SK-N-SH (cell line): Measurements from ENCODE around the gene RASGRF1. TPM values are rescaled to one million over a fixed set of nuclear protein-coding genes. Genes with fewer than 3 reads are reported as not detected.

ENCODE experiments used
- CTCF ChIA-PET: fragments of 300-600, 350-600 bp; formaldehyde crosslinking; extraction: SDS; loops from one replicate; lab custom pipeline; 2021; lab: Yijun Ruan, JAX
- POLR2A ChIA-PET: fragments of 350-600 bp; sonication (Branson Sonifier 250); formaldehyde crosslinking; extraction: SDS; loops from one replicate; lab custom pipeline; 2020; ENCODE audit warnings: antibody characterized with exemption, inconsistent platforms; lab: Yijun Ruan, JAX
- DNase-seq: peaks from one replicate; pipeline ENCODE4 v3.0.0; 2012
- H2AFZ ChIP-seq: fragments of 200-600 bp; sonication (generic); 2 replicates; pipeline ENCODE4 v1.8.1; 2016; ENCODE audit warnings: antibody characterized with exemption, mild to moderate bottlenecking, low read depth
- H3F3A ChIP-seq: fragments of 200-600 bp; sonication (generic); replicated peaks from 2 replicates; pipeline ENCODE3; 2016; ENCODE audit warnings: antibody characterized with exemption, mild to moderate bottlenecking; ENCODE audit not compliant: insufficient read depth
- H3K27ac ChIP-seq, 2 experiments: fragments of 200-500 bp in 1 of 2; fragments of 200-600 bp in 1 of 2; sonication (Bioruptor generic) in 1 of 2; sonication (generic), shearing (Covaris generic) in 1 of 2; 2 replicates each; pipeline versions ENCODE4 v1.5.1 to v1.6.1; 2014 to 2016; ENCODE audit warnings: low read depth in 2 of 2, inconsistent platforms in 1 of 2, low read length in 1 of 2, mild to moderate bottlenecking in 1 of 2, mixed read lengths in 1 of 2
- H3K27me3 ChIP-seq: fragments of 200-600 bp; sonication (generic), shearing (Covaris generic); 2 replicates; pipeline ENCODE4 v1.6.1; 2016; ENCODE audit warnings: mixed run types; ENCODE audit not compliant: insufficient read depth
- H3K36me3 ChIP-seq, 2 experiments: fragments of 200-500 bp in 1 of 2; fragments of 200-600 bp in 1 of 2; sonication (Bioruptor generic) in 1 of 2; sonication (generic) in 1 of 2; replicated peaks in 1 of 2; 2 replicates each; pipeline versions ENCODE3 to v1.5.1; 2014 to 2016; ENCODE audit warnings: low read length in 1 of 2, mild to moderate bottlenecking in 1 of 2; ENCODE audit not compliant: insufficient read depth in 2 of 2, control insufficient read depth in 1 of 2
- H3K4me1 ChIP-seq, 2 experiments: fragments of 200-500 bp in 1 of 2; fragments of 200-600 bp in 1 of 2; sonication (Bioruptor generic) in 1 of 2; sonication (generic), shearing (Covaris generic) in 1 of 2; 2 replicates each; pipeline versions ENCODE4 v1.5.1 to v1.6.1; 2014 to 2016; ENCODE audit warnings: low read depth in 1 of 2, low read length in 1 of 2, mixed run types in 1 of 2; ENCODE audit not compliant: insufficient read depth in 2 of 2, control insufficient read depth in 1 of 2
- H3K4me2 ChIP-seq: fragments of 200-600 bp; sonication (generic), shearing (Covaris generic); 2 replicates; pipeline ENCODE4 v1.6.1; 2017; ENCODE audit warnings: mixed run types
- H3K4me3 ChIP-seq, 2 experiments: fragments of 200-500 bp in 1 of 2; fragments of 200-600 bp in 1 of 2; sonication (Bioruptor generic) in 1 of 2; sonication (generic), shearing (Covaris generic) in 1 of 2; 2 replicates each; pipeline versions ENCODE4 v1.5.1 to v1.8.1; 2014 to 2016; ENCODE audit warnings: low read depth in 2 of 2, inconsistent platforms in 1 of 2, low read length in 1 of 2, mild to moderate bottlenecking in 1 of 2, mixed read lengths in 1 of 2, moderate library complexity in 1 of 2
- H3K79me2 ChIP-seq: fragments of 200-600 bp; sonication (generic); 2 replicates; pipeline ENCODE4 v1.8.1; 2017; ENCODE audit warnings: mild to moderate bottlenecking; ENCODE audit not compliant: insufficient read depth
- H3K9ac ChIP-seq: fragments of 200-600 bp; sonication (generic); 2 replicates; pipeline ENCODE4 v1.6.1; 2017; ENCODE audit warnings: mixed run types
- H3K9me2 ChIP-seq: fragments of 200-600 bp; sonication (generic); 2 replicates; pipeline ENCODE4 v1.6.1; 2017; ENCODE audit warnings: mixed run types
- H3K9me3 ChIP-seq: fragments of 200-600 bp; sonication (generic); 2 replicates; pipeline ENCODE4 v1.6.1; 2017; ENCODE audit warnings: mixed run types, mild to moderate bottlenecking, moderate library complexity
- H4K20me1 ChIP-seq: fragments of 200-600 bp; sonication (generic); 2 replicates; pipeline ENCODE4 v1.6.1; 2017; ENCODE audit warnings: mild to moderate bottlenecking, mixed run types; ENCODE audit not compliant: insufficient read depth
- CTCF ChIP-seq: fragments of 200-600 bp; sonication (generic); IDR thresholded peaks from 2 replicates; pipeline ENCODE4 v1.6.1; 2017; ENCODE audit warnings: antibody characterized with exemption, mild to moderate bottlenecking, moderate library complexity
- ELF1 ChIP-seq: IDR thresholded peaks from 2 replicates; pipeline ENCODE4 v1.4.0; 2012
- EP300 ChIP-seq, 2 experiments: IDR thresholded peaks; 2 replicates each; pipeline versions ENCODE4 v1.4.0 to v1.6.1; 2012; ENCODE audit warnings: borderline replicate concordance in 1 of 2, low read depth in 1 of 2, low read length in 1 of 2
- FOXJ3 ChIP-seq: sonication (generic); formaldehyde crosslinking; IDR thresholded peaks from 2 replicates; pipeline ENCODE4 v1.5.1; 2020; ENCODE audit warnings: mild to moderate bottlenecking, missing genetic modification reagents
- GABPA ChIP-seq: IDR thresholded peaks from 2 replicates; pipeline ENCODE4 v1.4.0; 2012; ENCODE audit warnings: low read depth, mild to moderate bottlenecking
- IRF3 ChIP-seq: fragments of 150-350 bp; IDR thresholded peaks from 2 replicates; pipeline ENCODE4 v1.6.1; 2016; ENCODE audit warnings: mild to moderate bottlenecking, low read depth, low read length
- MAX ChIP-seq: IDR thresholded peaks from 2 replicates; pipeline ENCODE4 v1.4.0; 2012; ENCODE audit warnings: low read depth
- MEF2A ChIP-seq: IDR thresholded peaks from 2 replicates; pipeline ENCODE4 v1.4.0; 2012; ENCODE audit warnings: low read depth, borderline replicate concordance
- MXI1 ChIP-seq: IDR thresholded peaks from 2 replicates; pipeline ENCODE4 v1.6.1; 2012; ENCODE audit warnings: mild to moderate bottlenecking, low read depth, low read length, improper control_type of control experiment
- TCF12 ChIP-seq: IDR thresholded peaks from 2 replicates; pipeline ENCODE4 v1.4.0; 2012
- TEAD4 ChIP-seq: IDR thresholded peaks from 2 replicates; pipeline ENCODE4 v1.4.0; 2012; ENCODE audit warnings: mild to moderate bottlenecking, borderline replicate concordance; ENCODE audit not compliant: insufficient read depth
- ZBTB33 ChIP-seq: IDR thresholded peaks from 2 replicates; pipeline ENCODE4 v1.4.0; 2012; ENCODE audit warnings: low read depth, borderline replicate concordance
- WGBS: methylation state at CpG from one replicate; pipeline ENCODE4 v1.1.6; 2017; ENCODE audit warnings: low lambda C conversion rate; 5-methylcytosine and 5-hydroxymethylcytosine counted together
- polyA plus RNA-seq, 3 experiments: library from polyadenylated mRNA; depleted of rRNA; stranded (reverse); fragments of >200 nt; gene quantifications; 2 replicates each; pipeline ENCODE4 v1.2.3, GENCODE V29; 2012

The RASGRF1 gene
- polyA plus RNA-seq, 1 of the 3 experiments (the other 2 are of a cell fraction): 0.10 TPM

- Histone ChIP-seq H4K20me1 (no peaks in the 10 kb centered on the region), H3F3A (no peaks in the 10 kb centered on the region), H3K27me3 (peaks cover 14% of the 10 kb centered on the region; the same call in 1 of the 2 replicates), H3K36me3 (no peaks in the 10 kb centered on the region)
- WGBS: 76% methylated on average over 6 of the region's 12 CpGs
- no peak for DNase-seq
- POLR2A ChIA-PET: no interaction called here
- TF ChIP-seq CTCF (no peak), GABPA (no peak), MEF2A (no peak), TCF12 (no peak), EP300 (IDR thresholded peaks at IDR 0.05; ENCODE audit: borderline replicate concordance in 1 of 2, low read depth in 1 of 2, low read length in 1 of 2) (no peak), ELF1 (no peak), TEAD4 (no peak), ZBTB33 (no peak), FOXJ3 (CRISPR knock-in tag) (no peak), IRF3 (no peak)
- TF ChIP-seq, all 33 proteins: peak for 0
- Histone ChIP-seq H3K9ac (no peak overlapping the region), H3K9me2 (no peaks in the 10 kb centered on the region), H3K27ac (no peak overlapping the region), H3K4me3 (no peak overlapping the region), H3K9me3 (no peaks in the 10 kb centered on the region), H3K4me2 (no peak overlapping the region), H3K79me2 (no peaks in the 10 kb centered on the region), H3K4me1 (peaks cover 0 to 3% of the 10 kb centered on the region in 2 experiments; a peak in 1 of 4 replicates), H2AFZ (no peak overlapping the region)
- CTCF ChIA-PET: interaction anchor here (1.1 to 17.2 kb wide), 3 partner anchors 121 to 176 kb away, joined by 3 to 629 read pairs (median 7); no protein-coding TSS in a partner anchor
Observed at GRCh38 chr15:79031821-79032220, 58.8 kb downstream of the RASGRF1 start.

- WGBS: 66% methylated on average over 9 of the region's 9 CpGs
- POLR2A ChIA-PET: no interaction called here
- H3F3A ChIP-seq: no peaks in the 10 kb centered on the region
- H3K4me1 ChIP-seq: peaks cover 0 to 3% of the 10 kb centered on the region in 2 experiments; a peak in 1 of 4 replicates
- H4K20me1 ChIP-seq: no peaks in the 10 kb centered on the region
- CTCF ChIA-PET: interaction anchor here (1.0 to 17.2 kb wide), 5 partner anchors 121 to 177 kb away, joined by 3 to 629 read pairs (median 3); no protein-coding TSS in a partner anchor
- H3K27ac ChIP-seq: no peak overlapping the region
- no peak overlapping the region for H3K9ac ChIP-seq
- no peaks in the 10 kb centered on the region for H3K79me2 ChIP-seq
- no peaks in the 10 kb centered on the region for H3K36me3 ChIP-seq
- TF ChIP-seq GABPA: no peak
- no peak for TF ChIP-seq IRF3
- TF ChIP-seq MAX: no peak
- no peak for TF ChIP-seq MXI1
- no peak overlapping the region for H3K4me2 ChIP-seq
- no peaks in the 10 kb centered on the region for H3K9me3 ChIP-seq
- no peaks in the 10 kb centered on the region for H3K9me2 ChIP-seq
- no peak for DNase-seq
- H2AFZ ChIP-seq: no peak overlapping the region
- H3K27me3 ChIP-seq: peaks cover 12% of the 10 kb centered on the region; the same call in 1 of the 2 replicates
- no peak overlapping the region for H3K4me3 ChIP-seq
Observed at GRCh38 chr15:79031201-79031600, 59.4 kb downstream of the RASGRF1 start.
